Measurements from ENCODE around the gene NXT2. TPM values are rescaled to one million over a fixed set of nuclear protein-coding genes. Genes with fewer than 3 reads are reported as not detected.

The NXT2 gene
- total and polyA plus RNA-seq, 10 of the 15 experiments (the other 5 are each of a cell fraction or from before 2014, with no cell fraction given): 10.8 to 38.1 (median 21.2) TPM

GRCh38 chrX:109533005-109533404 is 3.6 kb upstream of the NXT2 start (continued):
- TF ChIP-seq ATF7 (IDR thresholded peaks at IDR 0.05; ENCODE audit: low read depth) (0 out of 2 replicates have a peak, but pooled peaks have one; percentile 24), CBX5 (IDR thresholded peaks at IDR 0.05; ENCODE audit: low read depth) (peak; percentile 76; the same call in 1 of the 2 replicates), TCF7 (IDR thresholded peaks at IDR 0.05; ENCODE audit: borderline replicate concordance) (peak; percentile 63; the same call in 1 of the 2 replicates), ZNF24 (IDR thresholded peaks at IDR 0.05) (0 out of 2 replicates have a peak, but pooled peaks have one; percentile 39), BMI1 (IDR thresholded peaks at IDR 0.05; ENCODE audit: borderline replicate concordance) (peak; percentile 47; the same call in 1 of the 2 replicates), IKZF2 (IDR thresholded peaks at IDR 0.05) (peak in 1 of 2 experiments; percentile 33; a peak in 1 of 4 replicates), CHD1 (IDR thresholded peaks at IDR 0.05; ENCODE audit: low read depth, low read length) (no peak), MTA2 (IDR thresholded peaks at IDR 0.05; ENCODE audit: low read depth) (peak; percentile 54; the same call in 1 of the 2 replicates), SRF (IDR thresholded peaks at IDR 0.05; ENCODE audit: low read depth in 2 of 2, low read length in 2 of 2) (0 out of 4 replicates have a peak, but pooled peaks of 1 of the 2 experiments have one; percentile 60), EP300 (IDR thresholded peaks at IDR 0.05; ENCODE audit: borderline replicate concordance in 1 of 2, control insufficient read depth in 1 of 2, low read depth in 2 of 2, low read length in 2 of 2) (0 out of 4 replicates have a peak, but pooled peaks of 1 of the 2 experiments have one; percentile 44), NFIC (IDR thresholded peaks at IDR 0.05; ENCODE audit: low read depth, low read length) (0 out of 2 replicates have a peak, but pooled peaks have one; percentile 29), CUX1 (IDR thresholded peaks at IDR 0.05; ENCODE audit: insufficient replicate concordance, low read depth, low read length) (no peak), SPI1 (IDR thresholded peaks at IDR 0.05; ENCODE audit: borderline replicate concordance, insufficient read depth, low read depth, low read length) (peak; percentile 90), IRF4 (IDR thresholded peaks at IDR 0.05; ENCODE audit: low read depth, low read length) (peak; percentile 60; the same call in 1 of the 2 replicates), RUNX3 (IDR thresholded peaks at IDR 0.05; ENCODE audit: low read length) (peak; percentile 62), ZNF274 (IDR thresholded peaks at IDR 0.05; ENCODE audit: insufficient read depth, insufficient read length) (no peak), GABPA (IDR thresholded peaks at IDR 0.05; ENCODE audit: low read depth) (0 out of 2 replicates have a peak, but pooled peaks have one; percentile 24)

Data from GM12878 (cell line).